A673 (cell line): ENCODE measurements around the gene SSPN. TPM values are rescaled to one million over a fixed set of nuclear protein-coding genes. Genes with fewer than 3 reads are reported as not detected.

Experiments
- BruUV-seq: library from RNA; stranded (reverse); fragments of 400-500 nt; replicated peaks from 2 replicates; lab custom pipeline; 2021; lab: Mats Ljungman, UMichigan
- CTCF ChIA-PET: fragments of 300-600 bp; sonication (Branson Sonifier 250); formaldehyde crosslinking; loops from one replicate; lab custom pipeline; 2022; ENCODE audit warnings: antibody characterized with exemption; lab: Charles Lee
- POLR2A ChIA-PET: fragments of 300-600 bp; sonication (Branson Sonifier 250); formaldehyde crosslinking; loops from one replicate; lab custom pipeline; 2022; ENCODE audit warnings: antibody characterized with exemption; ENCODE audit not compliant: low non-redundant PET; lab: Charles Lee
- DNase-seq: peaks from one replicate; pipeline ENCODE4 v3.0.0-alpha.2; 2015; ENCODE audit warnings: low spot score
- H3K27ac ChIP-seq: fragments of 200-600 bp; sonication (generic); 2 replicates; pipeline ENCODE4 v1.5.1; 2016; ENCODE audit warnings: mixed run types, low read depth, mild to moderate bottlenecking, mixed read lengths, antibody characterized with exemption, low read length; ENCODE audit not compliant: poor library complexity, severe bottlenecking
- H3K27me3 ChIP-seq: fragments of 200-600 bp; sonication (generic); replicated peaks from 2 replicates; pipeline ENCODE4 v1.6.1; 2017; ENCODE audit warnings: mixed run types, low read depth, mild to moderate bottlenecking, mixed read lengths, antibody characterized with exemption, low read length; ENCODE audit not compliant: insufficient read depth, poor library complexity
- H3K36me3 ChIP-seq: fragments of 200-600 bp; sonication (generic); 2 replicates; pipeline ENCODE4 v1.6.1; 2016; ENCODE audit warnings: mixed run types, mild to moderate bottlenecking, mixed read lengths, antibody characterized with exemption, low read length; ENCODE audit not compliant: insufficient read depth, poor library complexity, severe bottlenecking
- H3K4me1 ChIP-seq: fragments of 200-600 bp; sonication (generic); 2 replicates; pipeline ENCODE4 v1.6.1; 2017; ENCODE audit warnings: mixed run types, mild to moderate bottlenecking, mixed read lengths, antibody characterized with exemption, low read length; ENCODE audit not compliant: insufficient read depth, poor library complexity, severe bottlenecking
- H3K4me3 ChIP-seq: fragments of 200-600 bp; sonication (generic); 2 replicates; pipeline ENCODE4 v1.5.1; 2016; ENCODE audit warnings: low read depth, mixed run types, mild to moderate bottlenecking, mixed read lengths, low read length; ENCODE audit not compliant: poor library complexity, severe bottlenecking
- H3K9me3 ChIP-seq: fragments of 200-600 bp; sonication (generic); 2 replicates; pipeline ENCODE4 v1.6.1; 2016; ENCODE audit warnings: mixed run types, low read depth, mild to moderate bottlenecking, mixed read lengths, antibody characterized with exemption, low read length; ENCODE audit not compliant: poor library complexity, severe bottlenecking
- EZH2 ChIP-seq: fragments of 200-600 bp; sonication (generic); IDR thresholded peaks from 2 replicates; pipeline ENCODE4 v1.6.1; 2017; ENCODE audit warnings: borderline replicate concordance, low read depth, mild to moderate bottlenecking, mixed read lengths, antibody characterized with exemption, low read length; ENCODE audit not compliant: poor library complexity, severe bottlenecking
- intact Hi-C: fragments of 100-400 bp; cut with micrococcal nuclease; formaldehyde crosslinking; loops from one replicate; pipeline ENCODE4 v1.10.0; 2022; ENCODE audit not compliant: unreplicated experiment
- total RNA-seq: library from RNA; stranded (reverse); gene quantifications from 2 replicates; pipeline ENCODE4 v1.2.3, GENCODE V29; 2021
- TF ChIP-seq, protein P1 (sequence below): fragments of 300-800, 200-600 bp; sonication (generic); conservative IDR thresholded peaks from 2 replicates; pipeline ENCODE4 v1.5.1; 2017; ENCODE audit warnings: low read depth, mild to moderate bottlenecking, antibody characterized with exemption, low read length, moderate library complexity, mixed read lengths

SSPN gene
- total RNA-seq, 1 experiment from 2014 or later = 9.8 TPM

DNA sequence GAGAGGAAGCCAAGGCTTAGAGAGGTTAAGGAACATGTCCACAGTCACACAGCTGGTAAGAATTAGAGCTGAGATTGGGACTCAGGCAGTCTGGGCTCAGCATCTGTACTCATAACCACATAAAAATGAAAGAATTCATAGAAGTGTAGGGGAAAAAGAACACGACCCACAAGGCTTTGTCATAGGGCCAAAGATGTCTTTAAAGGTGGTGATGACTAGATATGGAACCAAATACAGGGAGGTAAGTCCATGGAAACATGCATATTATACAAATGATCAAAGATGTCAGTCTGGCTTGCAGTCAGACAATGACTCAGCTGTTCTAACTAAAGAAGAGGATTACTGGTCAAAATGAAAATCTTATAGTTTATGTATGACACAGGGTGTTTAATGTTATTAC lies 7.2 kb upstream of the SSPN start:
- H3K4me3 ChIP-seq = no peak overlapping the region
- no peaks in the 10 kb centered on the region for H3K27me3 ChIP-seq
- BruUV-seq = no TSS peak
- ChIA-PET CTCF (no interaction called here), POLR2A (no interaction called here)
- TF ChIP-seq EZH2 = no peak
- TF ChIP-seq, protein P1, sequence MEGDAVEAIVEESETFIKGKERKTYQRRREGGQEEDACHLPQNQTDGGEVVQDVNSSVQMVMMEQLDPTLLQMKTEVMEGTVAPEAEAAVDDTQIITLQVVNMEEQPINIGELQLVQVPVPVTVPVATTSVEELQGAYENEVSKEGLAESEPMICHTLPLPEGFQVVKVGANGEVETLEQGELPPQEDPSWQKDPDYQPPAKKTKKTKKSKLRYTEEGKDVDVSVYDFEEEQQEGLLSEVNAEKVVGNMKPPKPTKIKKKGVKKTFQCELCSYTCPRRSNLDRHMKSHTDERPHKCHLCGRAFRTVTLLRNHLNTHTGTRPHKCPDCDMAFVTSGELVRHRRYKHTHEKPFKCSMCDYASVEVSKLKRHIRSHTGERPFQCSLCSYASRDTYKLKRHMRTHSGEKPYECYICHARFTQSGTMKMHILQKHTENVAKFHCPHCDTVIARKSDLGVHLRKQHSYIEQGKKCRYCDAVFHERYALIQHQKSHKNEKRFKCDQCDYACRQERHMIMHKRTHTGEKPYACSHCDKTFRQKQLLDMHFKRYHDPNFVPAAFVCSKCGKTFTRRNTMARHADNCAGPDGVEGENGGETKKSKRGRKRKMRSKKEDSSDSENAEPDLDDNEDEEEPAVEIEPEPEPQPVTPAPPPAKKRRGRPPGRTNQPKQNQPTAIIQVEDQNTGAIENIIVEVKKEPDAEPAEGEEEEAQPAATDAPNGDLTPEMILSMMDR = no peak
- no peak for DNase-seq
- H3K36me3 ChIP-seq = no peaks in the 10 kb centered on the region
- peaks cover 12% of the 10 kb centered on the region for H3K4me1 ChIP-seq
- intact Hi-C loops = no loop called here
- H3K9me3 ChIP-seq = no peaks in the 10 kb centered on the region
- no peak overlapping the region for H3K27ac ChIP-seq

DNA sequence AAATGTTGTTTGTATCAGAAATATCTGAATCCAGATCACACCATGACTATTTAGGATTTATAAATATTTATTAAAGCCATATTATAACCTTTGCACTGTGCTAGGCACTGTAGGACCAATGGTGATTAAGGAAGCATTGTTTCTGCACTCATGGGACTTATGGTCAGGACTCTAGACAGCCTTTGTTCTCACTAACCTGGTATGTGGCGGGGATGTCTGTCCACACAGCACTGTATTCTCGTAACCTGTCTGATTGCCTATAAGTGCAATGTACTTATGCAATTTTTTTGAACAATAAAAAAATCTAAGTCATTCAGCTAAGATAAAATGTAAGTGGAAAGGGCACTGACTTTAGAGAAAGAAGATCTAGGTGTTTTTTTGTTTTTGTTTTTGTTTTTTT lies 6.7 kb upstream of the SSPN start:
- Histone ChIP-seq H3K36me3 (no peaks in the 10 kb centered on the region), H3K27ac (no peak overlapping the region), H3K27me3 (no peaks in the 10 kb centered on the region), H3K4me3 (no peak overlapping the region), H3K4me1 (peaks cover 17% of the 10 kb centered on the region), H3K9me3 (no peaks in the 10 kb centered on the region)
- CTCF ChIA-PET = no interaction called here
- POLR2A ChIA-PET = no interaction called here
- no TSS peak for BruUV-seq
- no peak for TF ChIP-seq EZH2
- TF ChIP-seq, protein P1 = no peak
- DNase-seq = no peak
- intact Hi-C loops = no loop called here

DNA sequence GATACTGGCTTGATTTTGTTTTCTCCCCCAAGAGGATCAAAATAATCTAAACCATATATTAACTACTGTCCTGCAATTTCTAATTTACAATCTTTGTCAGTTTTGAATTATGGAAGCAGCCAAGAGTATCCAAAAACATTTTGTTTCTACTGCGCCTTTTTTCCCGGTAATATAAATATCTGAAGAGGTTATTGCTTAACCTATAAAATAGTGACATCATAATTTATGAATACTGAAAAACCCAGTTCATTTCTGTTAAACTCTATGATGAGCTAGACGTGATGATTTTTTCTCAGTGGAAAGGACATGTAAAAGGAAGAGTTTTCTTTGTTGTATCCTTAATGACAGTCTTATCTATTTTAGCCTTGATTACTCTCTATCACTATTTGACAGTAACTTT lies 3.2 kb upstream of the SSPN start:
- POLR2A ChIA-PET = no interaction called here
- intact Hi-C loops = no loop called here
- H3K27me3 ChIP-seq = no peaks in the 10 kb centered on the region

More for the DNA sequence above, 3.2 kb upstream of the SSPN start:
- Histone ChIP-seq H3K4me1 (peaks cover 30% of the 10 kb centered on the region), H3K36me3 (no peaks in the 10 kb centered on the region), H3K4me3 (no peak overlapping the region), H3K9me3 (no peaks in the 10 kb centered on the region), H3K27ac (no peak overlapping the region)
- no peak for DNase-seq
- BruUV-seq = no TSS peak
- no peak for TF ChIP-seq EZH2
- TF ChIP-seq, protein P1 = no peak
- CTCF ChIA-PET = no interaction called here
